ENCODE results near the gene ZNF669. TPM values are rescaled to one million over a fixed set of nuclear protein-coding genes. Genes with fewer than 3 reads are reported as not detected.

Gene ZNF669
- polyA plus RNA-seq, 1 of the 3 experiments (the other 2 are of a cell fraction), result 3.3 TPM

DNA sequence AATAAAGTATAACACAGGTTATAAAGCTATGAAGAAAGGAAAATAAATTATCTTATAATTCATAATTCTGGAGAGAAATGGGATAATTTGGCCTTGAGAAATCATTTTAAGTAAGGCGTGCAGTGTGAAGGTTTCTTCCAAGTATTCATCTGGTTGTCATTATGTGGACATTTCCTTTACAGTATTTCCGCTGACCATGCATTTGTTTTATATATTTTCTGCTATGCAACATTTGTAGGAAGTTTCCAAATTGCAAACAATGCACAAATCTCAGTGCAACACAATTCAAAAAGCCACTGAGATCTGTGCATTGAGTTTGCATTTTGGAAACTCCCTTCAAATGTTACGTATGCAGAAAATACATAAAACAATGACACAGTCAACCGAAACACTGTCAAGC is 43.4 kb downstream of the ZNF669 start:
- Histone ChIP-seq H3K36me3 (replicated peaks in 1 of 2; ENCODE audit: control insufficient read depth in 1 of 2, insufficient read depth in 2 of 2, low read length in 1 of 2) (no peaks in the 10 kb centered on the region), H3F3A (replicated peaks; ENCODE audit: insufficient read depth) (peaks cover 8% of the 10 kb centered on the region), H3K9me3 (peaks cover 14% of the 10 kb centered on the region; the same call in 1 of the 2 replicates), H3K79me2 (ENCODE audit: insufficient read depth) (peaks cover 35% of the 10 kb centered on the region; the same call in 1 of the 2 replicates), H3K4me3 (ENCODE audit: low read depth in 2 of 2, low read length in 1 of 2) (no peak overlapping the region), H3K4me1 (ENCODE audit: control insufficient read depth in 1 of 2, insufficient read depth in 2 of 2, low read depth in 1 of 2, low read length in 1 of 2) (no peaks in the 10 kb centered on the region), H3K4me2 (no peak overlapping the region), H4K20me1 (ENCODE audit: insufficient read depth) (no peaks in the 10 kb centered on the region), H3K27me3 (ENCODE audit: insufficient read depth) (no peaks in the 10 kb centered on the region), H3K9me2 (no peaks in the 10 kb centered on the region), H3K9ac (no peak overlapping the region), H3K27ac (ENCODE audit: low read depth in 2 of 2, low read length in 1 of 2) (no peak overlapping the region), H2AFZ (ENCODE audit: low read depth) (no peak overlapping the region)
- CTCF ChIA-PET, result no interaction called here
- no peak for TF ChIP-seq CHD2 (IDR thresholded peaks at IDR 0.05; ENCODE audit: low read length, partially characterized antibody)
- TF ChIP-seq RAD21 (IDR thresholded peaks at IDR 0.05; ENCODE audit: low read length), result no peak
- no peak for TF ChIP-seq GABPA (IDR thresholded peaks at IDR 0.05; ENCODE audit: low read depth)
- no peak for TF ChIP-seq NFIC (IDR thresholded peaks at IDR 0.05; ENCODE audit: borderline replicate concordance)
- TF ChIP-seq JUND (IDR thresholded peaks at IDR 0.05), result no peak
- TF ChIP-seq GATA2 (CRISPR knock-in tag; IDR thresholded peaks at IDR 0.05), result no peak
- no peak for TF ChIP-seq EZH2phosphoT487 (IDR thresholded peaks at IDR 0.05; ENCODE audit: borderline replicate concordance, low read depth)
- no peak for TF ChIP-seq POLR2AphosphoS5 (IDR thresholded peaks at IDR 0.05; ENCODE audit: low read depth, low read length)
- no peak for DNase-seq
- WGBS (ENCODE audit: low lambda C conversion rate), result 95% methylated on average over 4 of the region's 4 CpGs
- POLR2A ChIA-PET, result no interaction called here

DNA sequence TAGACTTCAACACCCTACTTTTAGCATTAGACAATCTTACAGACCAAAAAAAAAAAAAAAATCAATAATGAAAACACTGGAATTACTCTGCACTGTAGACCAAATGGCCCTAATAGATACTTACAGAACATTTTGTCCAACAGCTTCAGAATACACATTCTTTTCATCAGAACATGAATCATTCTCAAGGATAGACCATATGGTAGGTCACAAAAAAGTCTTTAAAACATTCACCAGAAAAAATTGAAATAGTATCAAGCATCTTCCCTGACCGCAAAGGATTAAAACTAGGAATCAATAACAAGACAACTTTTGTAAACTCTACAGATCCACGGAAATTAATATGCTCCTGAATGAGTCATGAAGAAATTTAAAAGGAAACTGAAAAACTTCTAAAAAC is 48.1 kb downstream of the ZNF669 start:
- H3K4me1 ChIP-seq (ENCODE audit: control insufficient read depth in 1 of 2, insufficient read depth in 2 of 2, low read depth in 1 of 2, low read length in 1 of 2), result no peaks in the 10 kb centered on the region
- H3K79me2 ChIP-seq (ENCODE audit: insufficient read depth), result peaks cover 23% of the 10 kb centered on the region; the same call in 1 of the 2 replicates
- H3K9me2 ChIP-seq, result no peaks in the 10 kb centered on the region
- H3K4me2 ChIP-seq, result no peak overlapping the region
- no peak overlapping the region for H3K27ac ChIP-seq (ENCODE audit: low read depth in 2 of 2, low read length in 1 of 2)
- no peak overlapping the region for H3K9ac ChIP-seq
- no peaks in the 10 kb centered on the region for H3K27me3 ChIP-seq (ENCODE audit: insufficient read depth)
- 87% methylated on average over 2 of the region's 2 CpGs for WGBS (ENCODE audit: low lambda C conversion rate)
- ChIA-PET POLR2A (no interaction called here), CTCF (no interaction called here)
- peaks cover 8% of the 10 kb centered on the region for H3F3A ChIP-seq (replicated peaks; ENCODE audit: insufficient read depth)
- no peaks in the 10 kb centered on the region for H3K36me3 ChIP-seq (replicated peaks in 1 of 2; ENCODE audit: control insufficient read depth in 1 of 2, insufficient read depth in 2 of 2, low read length in 1 of 2)
- H3K4me3 ChIP-seq (ENCODE audit: low read depth in 2 of 2, low read length in 1 of 2), result 0 out of 4 replicates have a peak overlapping the region, but pooled peaks of 1 of the 2 experiments have one; percentile 8
- no peak overlapping the region for H2AFZ ChIP-seq (ENCODE audit: low read depth)
- DNase-seq, result no peak
- H3K9me3 ChIP-seq, result peaks cover 20% of the 10 kb centered on the region; the same call in 1 of the 2 replicates
- TF ChIP-seq TAF1 (IDR thresholded peaks at IDR 0.05; ENCODE audit: borderline replicate concordance, low read depth, low read length) (no peak), CHD2 (IDR thresholded peaks at IDR 0.05; ENCODE audit: low read length, partially characterized antibody) (no peak), FOXJ3 (CRISPR knock-in tag; IDR thresholded peaks at IDR 0.05) (no peak), MEF2A (IDR thresholded peaks at IDR 0.05; ENCODE audit: borderline replicate concordance, low read depth) (no peak), EP300 (IDR thresholded peaks at IDR 0.05; ENCODE audit: borderline replicate concordance in 1 of 2, low read depth in 1 of 2, low read length in 1 of 2) (no peak), JUND (IDR thresholded peaks at IDR 0.05) (no peak), YY1 (IDR thresholded peaks at IDR 0.05; ENCODE audit: low read depth) (no peak), POLR2AphosphoS5 (IDR thresholded peaks at IDR 0.05; ENCODE audit: low read depth, low read length) (no peak), ELF1 (IDR thresholded peaks at IDR 0.05) (no peak), TEAD4 (IDR thresholded peaks at IDR 0.05; ENCODE audit: borderline replicate concordance, insufficient read depth) (no peak)
- TF ChIP-seq, protein P1, sequence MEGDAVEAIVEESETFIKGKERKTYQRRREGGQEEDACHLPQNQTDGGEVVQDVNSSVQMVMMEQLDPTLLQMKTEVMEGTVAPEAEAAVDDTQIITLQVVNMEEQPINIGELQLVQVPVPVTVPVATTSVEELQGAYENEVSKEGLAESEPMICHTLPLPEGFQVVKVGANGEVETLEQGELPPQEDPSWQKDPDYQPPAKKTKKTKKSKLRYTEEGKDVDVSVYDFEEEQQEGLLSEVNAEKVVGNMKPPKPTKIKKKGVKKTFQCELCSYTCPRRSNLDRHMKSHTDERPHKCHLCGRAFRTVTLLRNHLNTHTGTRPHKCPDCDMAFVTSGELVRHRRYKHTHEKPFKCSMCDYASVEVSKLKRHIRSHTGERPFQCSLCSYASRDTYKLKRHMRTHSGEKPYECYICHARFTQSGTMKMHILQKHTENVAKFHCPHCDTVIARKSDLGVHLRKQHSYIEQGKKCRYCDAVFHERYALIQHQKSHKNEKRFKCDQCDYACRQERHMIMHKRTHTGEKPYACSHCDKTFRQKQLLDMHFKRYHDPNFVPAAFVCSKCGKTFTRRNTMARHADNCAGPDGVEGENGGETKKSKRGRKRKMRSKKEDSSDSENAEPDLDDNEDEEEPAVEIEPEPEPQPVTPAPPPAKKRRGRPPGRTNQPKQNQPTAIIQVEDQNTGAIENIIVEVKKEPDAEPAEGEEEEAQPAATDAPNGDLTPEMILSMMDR (IDR thresholded peaks at IDR 0.05), result no peak
- TF ChIP-seq, protein P2, sequence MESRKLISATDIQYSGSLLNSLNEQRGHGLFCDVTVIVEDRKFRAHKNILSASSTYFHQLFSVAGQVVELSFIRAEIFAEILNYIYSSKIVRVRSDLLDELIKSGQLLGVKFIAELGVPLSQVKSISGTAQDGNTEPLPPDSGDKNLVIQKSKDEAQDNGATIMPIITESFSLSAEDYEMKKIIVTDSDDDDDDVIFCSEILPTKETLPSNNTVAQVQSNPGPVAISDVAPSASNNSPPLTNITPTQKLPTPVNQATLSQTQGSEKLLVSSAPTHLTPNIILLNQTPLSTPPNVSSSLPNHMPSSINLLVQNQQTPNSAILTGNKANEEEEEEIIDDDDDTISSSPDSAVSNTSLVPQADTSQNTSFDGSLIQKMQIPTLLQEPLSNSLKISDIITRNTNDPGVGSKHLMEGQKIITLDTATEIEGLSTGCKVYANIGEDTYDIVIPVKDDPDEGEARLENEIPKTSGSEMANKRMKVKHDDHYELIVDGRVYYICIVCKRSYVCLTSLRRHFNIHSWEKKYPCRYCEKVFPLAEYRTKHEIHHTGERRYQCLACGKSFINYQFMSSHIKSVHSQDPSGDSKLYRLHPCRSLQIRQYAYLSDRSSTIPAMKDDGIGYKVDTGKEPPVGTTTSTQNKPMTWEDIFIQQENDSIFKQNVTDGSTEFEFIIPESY (IDR thresholded peaks at IDR 0.05; ENCODE audit: borderline replicate concordance, low read depth), result no peak
- H4K20me1 ChIP-seq (ENCODE audit: insufficient read depth), result no peaks in the 10 kb centered on the region

All from SK-N-SH (cell line).